GM18520 (cell line): ENCODE data around the gene MAP3K10.

Experiments
- ATAC-seq: cut with Tn5 transposase; IDR thresholded peaks from one replicate; pipeline ENCODE4 v1.9.1; 2021; ENCODE audit not compliant: unreplicated experiment

Gene MAP3K10

GRCh38 chr19:40246292-40247073 lies 55.3 kb downstream of the MAP3K10 start:
- no peak for ATAC-seq

- no peak for ATAC-seq
Observed at GRCh38 chr19:40247178-40247577, 56.0 kb downstream of the MAP3K10 start.

GRCh38 chr19:40247735-40248262 lies 56.6 kb downstream of the MAP3K10 start:
- ATAC-seq: no peak

GRCh38 chr19:40249201-40249600 lies 58.0 kb downstream of the MAP3K10 start:
- no peak for ATAC-seq

GRCh38 chr19:40249781-40250180 lies 58.6 kb downstream of the MAP3K10 start:
- no peak for ATAC-seq

GRCh38 chr19:40251244-40251643 lies 60.0 kb downstream of the MAP3K10 start:
- ATAC-seq: no peak

- ATAC-seq: no peak
Observed at GRCh38 chr19:40251991-40252390, 60.8 kb downstream of the MAP3K10 start.

- no peak for ATAC-seq
Observed at GRCh38 chr19:40252395-40252794, 61.2 kb downstream of the MAP3K10 start.

- no peak for ATAC-seq
Observed at GRCh38 chr19:40253611-40254092, 62.4 kb downstream of the MAP3K10 start.

- no peak for ATAC-seq
Observed at GRCh38 chr19:40254714-40255418, 63.6 kb downstream of the MAP3K10 start.

- ATAC-seq: no peak
Observed at GRCh38 chr19:40255619-40256166, 64.5 kb downstream of the MAP3K10 start.

GRCh38 chr19:40256512-40256911 lies 65.3 kb downstream of the MAP3K10 start:
- ATAC-seq: no peak

GRCh38 chr19:40257096-40257517 lies 65.9 kb downstream of the MAP3K10 start:
- no peak for ATAC-seq

- ATAC-seq: no peak
Observed at GRCh38 chr19:40261631-40262030, 70.4 kb downstream of the MAP3K10 start.

GRCh38 chr19:40262422-40262821 lies 71.2 kb downstream of the MAP3K10 start:
- ATAC-seq: no peak

GRCh38 chr19:40263440-40264313 lies 72.5 kb downstream of the MAP3K10 start:
- no peak for ATAC-seq

- ATAC-seq: no peak
Observed at GRCh38 chr19:40264314-40265054, 73.3 kb downstream of the MAP3K10 start.
